ENCODE data around the gene GNPNAT1.
"Not testable (repeated sequence)": the region's sequence is repeated elsewhere in the genome, so short reads cannot be mapped to it uniquely, and the experiment has no call there.

The GNPNAT1 gene

GRCh38 chr14:52786887-52787286 lies 4.5 kb downstream of the GNPNAT1 start:
- H3K4me3 ChIP-seq (ENCODE audit: low read length) = no peak overlapping the region
- no peak overlapping the region for H3K9ac ChIP-seq (ENCODE audit: low read depth, low read length)
- no peak overlapping the region for H3K27ac ChIP-seq (ENCODE audit: low read length)
- no peaks in the 10 kb centered on the region for H3K9me3 ChIP-seq (ENCODE audit: insufficient read depth, low read depth, low read length)
- peaks cover 1% of the 10 kb centered on the region; the same call in 1 of the 2 replicates for H3K4me1 ChIP-seq (ENCODE audit: insufficient read depth, low read length)
- H3K27me3 ChIP-seq (ENCODE audit: insufficient read depth, low read length) = no peaks in the 10 kb centered on the region; the same call in 1 of the 2 replicates
- H3K36me3 ChIP-seq (ENCODE audit: insufficient read depth, low read depth, low read length) = peaks cover 22% of the 10 kb centered on the region

- no peak overlapping the region for H3K4me3 ChIP-seq (ENCODE audit: low read length)
- H3K27me3 ChIP-seq (ENCODE audit: insufficient read depth, low read length) = no peaks in the 10 kb centered on the region
- H3K9me3 ChIP-seq (ENCODE audit: insufficient read depth, low read depth, low read length) = no peaks in the 10 kb centered on the region
- peaks cover 54% of the 10 kb centered on the region for H3K36me3 ChIP-seq (ENCODE audit: insufficient read depth, low read depth, low read length)
- H3K4me1 ChIP-seq (ENCODE audit: insufficient read depth, low read length) = no peaks in the 10 kb centered on the region
- H3K27ac ChIP-seq (ENCODE audit: low read length) = no peak overlapping the region
- no peak overlapping the region for H3K9ac ChIP-seq (ENCODE audit: low read depth, low read length)
Measured at GRCh38 chr14:52783206-52783605, 8.2 kb downstream of the GNPNAT1 start.

GRCh38 chr14:52781629-52782028 lies 9.8 kb downstream of the GNPNAT1 start:
- Histone ChIP-seq H3K9ac (ENCODE audit: low read depth, low read length) (no peak overlapping the region), H3K4me1 (ENCODE audit: insufficient read depth, low read length) (no peaks in the 10 kb centered on the region), H3K36me3 (ENCODE audit: insufficient read depth, low read depth, low read length) (peaks cover 69% of the 10 kb centered on the region), H3K4me3 (ENCODE audit: low read length) (no peak overlapping the region), H3K27ac (ENCODE audit: low read length) (no peak overlapping the region), H3K27me3 (ENCODE audit: insufficient read depth, low read length) (no peaks in the 10 kb centered on the region), H3K9me3 (ENCODE audit: insufficient read depth, low read depth, low read length) (no peaks in the 10 kb centered on the region)

GRCh38 chr14:52780893-52781292 lies 10.5 kb downstream of the GNPNAT1 start:
- Histone ChIP-seq H3K27me3 (ENCODE audit: insufficient read depth, low read length) (no peaks in the 10 kb centered on the region), H3K4me1 (ENCODE audit: insufficient read depth, low read length) (no peaks in the 10 kb centered on the region), H3K9me3 (ENCODE audit: insufficient read depth, low read depth, low read length) (no peaks in the 10 kb centered on the region), H3K9ac (ENCODE audit: low read depth, low read length) (no peak overlapping the region), H3K36me3 (ENCODE audit: insufficient read depth, low read depth, low read length) (peaks cover 77% of the 10 kb centered on the region), H3K27ac (ENCODE audit: low read length) (no peak overlapping the region), H3K4me3 (ENCODE audit: low read length) (no peak overlapping the region)

- Histone ChIP-seq H3K4me1 (ENCODE audit: insufficient read depth, low read length) (no peaks in the 10 kb centered on the region), H3K9me3 (ENCODE audit: insufficient read depth, low read depth, low read length) (no peaks in the 10 kb centered on the region), H3K27me3 (ENCODE audit: insufficient read depth, low read length) (no peaks in the 10 kb centered on the region), H3K4me3 (ENCODE audit: low read length) (no peak overlapping the region), H3K27ac (ENCODE audit: low read length) (no peak overlapping the region), H3K36me3 (ENCODE audit: insufficient read depth, low read depth, low read length) (peaks cover 90% of the 10 kb centered on the region), H3K9ac (ENCODE audit: low read depth, low read length) (no peak overlapping the region)
Measured at GRCh38 chr14:52778702-52779101, 12.7 kb downstream of the GNPNAT1 start.

GRCh38 chr14:52776816-52777215 lies 14.6 kb downstream of the GNPNAT1 start:
- H3K9ac ChIP-seq (ENCODE audit: low read depth, low read length) = no peak overlapping the region
- no peaks in the 10 kb centered on the region for H3K9me3 ChIP-seq (ENCODE audit: insufficient read depth, low read depth, low read length)
- peaks cover 86% of the 10 kb centered on the region for H3K36me3 ChIP-seq (ENCODE audit: insufficient read depth, low read depth, low read length)
- no peaks in the 10 kb centered on the region for H3K4me1 ChIP-seq (ENCODE audit: insufficient read depth, low read length)
- no peaks in the 10 kb centered on the region for H3K27me3 ChIP-seq (ENCODE audit: insufficient read depth, low read length)
- no peak overlapping the region for H3K4me3 ChIP-seq (ENCODE audit: low read length)
- H3K27ac ChIP-seq (ENCODE audit: low read length) = no peak overlapping the region

- H3K9ac ChIP-seq (ENCODE audit: low read depth, low read length) = no peak overlapping the region
- H3K4me3 ChIP-seq (ENCODE audit: low read length) = no peak overlapping the region
- H3K27ac ChIP-seq (ENCODE audit: low read length) = no peak overlapping the region
- H3K9me3 ChIP-seq (ENCODE audit: insufficient read depth, low read depth, low read length) = no peaks in the 10 kb centered on the region
- H3K27me3 ChIP-seq (ENCODE audit: insufficient read depth, low read length) = no peaks in the 10 kb centered on the region
- peaks cover 74% of the 10 kb centered on the region for H3K36me3 ChIP-seq (ENCODE audit: insufficient read depth, low read depth, low read length)
- H3K4me1 ChIP-seq (ENCODE audit: insufficient read depth, low read length) = no peaks in the 10 kb centered on the region
Measured at GRCh38 chr14:52769887-52770286, 21.5 kb downstream of the GNPNAT1 start.

- H3K4me1 ChIP-seq (ENCODE audit: insufficient read depth, low read length) = no peaks in the 10 kb centered on the region
- H3K9ac ChIP-seq (ENCODE audit: low read depth, low read length) = no peak overlapping the region
- H3K4me3 ChIP-seq (ENCODE audit: low read length) = no peak overlapping the region
- H3K36me3 ChIP-seq (ENCODE audit: insufficient read depth, low read depth, low read length) = peaks cover 53% of the 10 kb centered on the region
- no peaks in the 10 kb centered on the region for H3K9me3 ChIP-seq (ENCODE audit: insufficient read depth, low read depth, low read length)
- no peaks in the 10 kb centered on the region for H3K27me3 ChIP-seq (ENCODE audit: insufficient read depth, low read length)
- H3K27ac ChIP-seq (ENCODE audit: low read length) = no peak overlapping the region
Measured at GRCh38 chr14:52767058-52767833, 24.2 kb downstream of the GNPNAT1 start.

GRCh38 chr14:52762923-52763322 lies 28.5 kb downstream of the GNPNAT1 start:
- H3K27ac ChIP-seq (ENCODE audit: low read length); H3K9ac ChIP-seq (ENCODE audit: low read depth, low read length); H3K4me3 ChIP-seq (ENCODE audit: low read length); H3K4me1 ChIP-seq (ENCODE audit: insufficient read depth, low read length); H3K27me3 ChIP-seq (ENCODE audit: insufficient read depth, low read length); H3K9me3 ChIP-seq (ENCODE audit: insufficient read depth, low read depth, low read length): not testable (repeated sequence)
- H3K36me3 ChIP-seq (ENCODE audit: insufficient read depth, low read depth, low read length) = peaks cover 47% of the 10 kb centered on the region

GRCh38 chr14:52759145-52759544 lies 32.3 kb downstream of the GNPNAT1 start:
- H3K9me3 ChIP-seq (ENCODE audit: insufficient read depth, low read depth, low read length) = no peaks in the 10 kb centered on the region
- no peak overlapping the region for H3K9ac ChIP-seq (ENCODE audit: low read depth, low read length)
- peaks cover 41% of the 10 kb centered on the region for H3K36me3 ChIP-seq (ENCODE audit: insufficient read depth, low read depth, low read length)
- H3K27ac ChIP-seq (ENCODE audit: low read length) = no peak overlapping the region
- no peak overlapping the region for H3K4me3 ChIP-seq (ENCODE audit: low read length)
- H3K4me1 ChIP-seq (ENCODE audit: insufficient read depth, low read length) = no peaks in the 10 kb centered on the region
- no peaks in the 10 kb centered on the region for H3K27me3 ChIP-seq (ENCODE audit: insufficient read depth, low read length)

GRCh38 chr14:52755607-52756316 lies 35.6 kb downstream of the GNPNAT1 start:
- H3K27ac ChIP-seq (ENCODE audit: low read length) = no peak overlapping the region
- no peak overlapping the region for H3K9ac ChIP-seq (ENCODE audit: low read depth, low read length)
- H3K9me3 ChIP-seq (ENCODE audit: insufficient read depth, low read depth, low read length) = no peaks in the 10 kb centered on the region
- peaks cover 42% of the 10 kb centered on the region for H3K36me3 ChIP-seq (ENCODE audit: insufficient read depth, low read depth, low read length)
- H3K27me3 ChIP-seq (ENCODE audit: insufficient read depth, low read length) = no peaks in the 10 kb centered on the region
- H3K4me1 ChIP-seq (ENCODE audit: insufficient read depth, low read length) = no peaks in the 10 kb centered on the region
- no peak overlapping the region for H3K4me3 ChIP-seq (ENCODE audit: low read length)

Measured in iPS-20b (cell line).